ENCODE results near the gene CNIH1.

GRCh38 chr14:54455363-54455762 lies 14.2 kb upstream of the CNIH1 start:
- TF ChIP-seq CTCF (IDR thresholded peaks at IDR 0.05) (no peak), POLR2A (IDR thresholded peaks at IDR 0.05) (no peak)

Data from transverse colon (tissue), 3 donors.